HEK293 (cell line): ENCODE data around the gene ABCA12.

ENCODE experiments used
- CTCF ChIA-PET: fragments of 350-600 bp; formaldehyde crosslinking; extraction: SDS; loops from one replicate; lab custom pipeline; 2021; ENCODE audit warnings: antibody characterized with exemption; lab: Yijun Ruan, JAX
- POLR2A ChIA-PET: fragments of 300-600 bp; formaldehyde crosslinking; extraction: SDS; loops from one replicate; lab custom pipeline; 2020; ENCODE audit warnings: antibody characterized with exemption, inconsistent platforms; lab: Yijun Ruan, JAX
- H3K27ac ChIP-seq: fragments of 200-500 bp; sonication (Bioruptor generic); 2 replicates; pipeline ENCODE4 v1.5.1; 2014; ENCODE audit warnings: low read depth, low read length, control low read depth, inconsistent platforms; ENCODE audit errors: extremely low read depth
- H3K36me3 ChIP-seq, 2 experiments: fragments of 200-500 bp in 1 of 2; sonication (Bioruptor generic) in 1 of 2; 1 replicate in 1 of 2; 2 replicates in 1 of 2; pipeline ENCODE4 v1.5.1; 2014 to 2017; ENCODE audit warnings: inconsistent platforms in 2 of 2, low read length in 2 of 2; ENCODE audit not compliant: control insufficient read depth in 2 of 2, insufficient read depth in 1 of 2
- H3K4me1 ChIP-seq: fragments of 200-500 bp; sonication (Bioruptor generic); 2 replicates; pipeline ENCODE4 v1.5.1; 2014; ENCODE audit warnings: mild to moderate bottlenecking, low read length, inconsistent platforms; ENCODE audit not compliant: control insufficient read depth, insufficient read depth
- H3K4me3 ChIP-seq: 2 replicates; pipeline ENCODE4 v1.5.1; 2011; ENCODE audit warnings: low read depth, mild to moderate bottlenecking, control low read depth, low read length, moderate library complexity
- H3K9me3 ChIP-seq: fragments of 200-500 bp; sonication (Bioruptor generic); 2 replicates; pipeline ENCODE4 v1.5.1; 2014; ENCODE audit warnings: low read depth, low read length, inconsistent platforms; ENCODE audit not compliant: control insufficient read depth, insufficient read depth
- BCL6B ChIP-seq: fragments of 450-650 bp; formaldehyde crosslinking; IDR thresholded peaks from 2 replicates; pipeline ENCODE4 v1.5.1; 2017; ENCODE audit warnings: missing biosample characterization, missing genetic modification characterization
- MYNN ChIP-seq: fragments of 450-650 bp; formaldehyde crosslinking; IDR thresholded peaks from 2 replicates; pipeline ENCODE4 v1.5.1; 2016; ENCODE audit warnings: missing biosample characterization, missing genetic modification characterization, borderline replicate concordance
- OSR2 ChIP-seq: fragments of 450-650 bp; formaldehyde crosslinking; IDR thresholded peaks from 2 replicates; pipeline ENCODE4 v1.5.1; 2016; ENCODE audit warnings: missing biosample characterization, missing genetic modification characterization
- PATZ1 ChIP-seq: fragments of 450-650 bp; formaldehyde crosslinking; IDR thresholded peaks from 2 replicates; pipeline ENCODE4 v1.5.1; 2016; ENCODE audit warnings: missing biosample characterization, missing genetic modification characterization
- PRDM10 ChIP-seq: fragments of 450-650 bp; formaldehyde crosslinking; IDR thresholded peaks from 2 replicates; pipeline ENCODE4 v1.5.1; 2016; ENCODE audit warnings: missing biosample characterization, missing genetic modification characterization
- TSHZ1 ChIP-seq: fragments of 450-650 bp; formaldehyde crosslinking; IDR thresholded peaks from 2 replicates; pipeline ENCODE4 v1.5.1; 2016; ENCODE audit warnings: missing biosample characterization, missing genetic modification characterization, borderline replicate concordance
- WT1 ChIP-seq: fragments of 450-650 bp; formaldehyde crosslinking; IDR thresholded peaks from 2 replicates; pipeline ENCODE4 v1.5.1; 2016; ENCODE audit warnings: missing biosample characterization, missing genetic modification characterization
- ZBTB20 ChIP-seq: fragments of 450-650 bp; formaldehyde crosslinking; IDR thresholded peaks from 2 replicates; pipeline ENCODE4 v1.5.1; 2016; ENCODE audit warnings: missing biosample characterization, missing genetic modification characterization
- ZBTB21 ChIP-seq: fragments of 450-650 bp; formaldehyde crosslinking; IDR thresholded peaks from 2 replicates; pipeline ENCODE4 v1.5.1; 2017; ENCODE audit warnings: missing biosample characterization, missing genetic modification characterization
- ZBTB8A ChIP-seq: fragments of 450-650 bp; formaldehyde crosslinking; IDR thresholded peaks from 2 replicates; pipeline ENCODE4 v1.5.1; 2016; ENCODE audit warnings: missing biosample characterization, missing genetic modification characterization
- ZFP3 ChIP-seq: fragments of 450-650 bp; formaldehyde crosslinking; IDR thresholded peaks from 2 replicates; pipeline ENCODE4 v1.5.1; 2016; ENCODE audit warnings: low read depth, missing biosample characterization, missing genetic modification characterization
- ZNF132 ChIP-seq: fragments of 450-650 bp; formaldehyde crosslinking; IDR thresholded peaks from 2 replicates; pipeline ENCODE4 v1.5.1; 2017; ENCODE audit warnings: missing biosample characterization, missing genetic modification characterization, borderline replicate concordance
- ZNF626 ChIP-seq: fragments of 450-650 bp; sonication (Bioruptor Pico); formaldehyde crosslinking; IDR thresholded peaks from 2 replicates; pipeline ENCODE4 v1.5.1; 2018; ENCODE audit warnings: missing biosample characterization, missing genetic modification characterization, inconsistent platforms
- ZNF639 ChIP-seq: fragments of 450-650 bp; formaldehyde crosslinking; IDR thresholded peaks from 2 replicates; pipeline ENCODE4 v1.5.1; 2016; ENCODE audit warnings: missing biosample characterization, missing genetic modification characterization
- ZNF654 ChIP-seq: fragments of 450-650 bp; formaldehyde crosslinking; IDR thresholded peaks from 2 replicates; pipeline ENCODE4 v1.5.1; 2016; ENCODE audit warnings: low read depth, missing biosample characterization, missing genetic modification characterization
- ZNF701 ChIP-seq: fragments of 450-650 bp; formaldehyde crosslinking; IDR thresholded peaks from 2 replicates; pipeline ENCODE4 v1.5.1; 2016; ENCODE audit warnings: missing biosample characterization, missing genetic modification characterization
- ZNF792 ChIP-seq: fragments of 450-650 bp; formaldehyde crosslinking; IDR thresholded peaks from 2 replicates; pipeline ENCODE4 v1.5.1; 2016; ENCODE audit warnings: missing biosample characterization, missing genetic modification characterization

ABCA12 gene

GRCh38 chr2:215038421-215038820 lies 100.0 kb downstream of the ABCA12 start:
- Histone ChIP-seq H3K27ac (no peak overlapping the region), H3K9me3 (no peaks in the 10 kb centered on the region), H3K36me3 (no peaks in the 10 kb centered on the region), H3K4me3 (no peak overlapping the region), H3K4me1 (no peaks in the 10 kb centered on the region)
- TF ChIP-seq ZNF654 (no peak), ZBTB20 (no peak), WT1 (no peak), ZBTB21 (no peak), ZNF132 (tag by site-specific recombination) (no peak), TSHZ1 (tag by site-specific recombination) (no peak), ZBTB8A (no peak), PATZ1 (no peak), OSR2 (tag by site-specific recombination) (no peak), ZFP3 (tag by site-specific recombination) (no peak), PRDM10 (tag by site-specific recombination) (no peak)
- ChIA-PET POLR2A (no interaction called here), CTCF (no interaction called here)

GRCh38 chr2:215036314-215036713 lies 102.1 kb downstream of the ABCA12 start:
- TF ChIP-seq MYNN (tag by site-specific recombination) (no peak), ZNF701 (no peak), ZNF792 (tag by site-specific recombination) (no peak)
- Histone ChIP-seq H3K36me3 (no peaks in the 10 kb centered on the region), H3K27ac (no peak overlapping the region), H3K9me3 (no peaks in the 10 kb centered on the region), H3K4me3 (no peak overlapping the region), H3K4me1 (no peaks in the 10 kb centered on the region)
- ChIA-PET CTCF (no interaction called here), POLR2A (no interaction called here)

GRCh38 chr2:215034154-215034553 lies 104.3 kb downstream of the ABCA12 start:
- ChIA-PET POLR2A (no interaction called here), CTCF (no interaction called here)
- Histone ChIP-seq H3K27ac (no peak overlapping the region), H3K36me3 (no peaks in the 10 kb centered on the region), H3K9me3 (no peaks in the 10 kb centered on the region), H3K4me3 (no peak overlapping the region), H3K4me1 (no peaks in the 10 kb centered on the region)
- no peak for TF ChIP-seq ZNF639 (tag by site-specific recombination)
- TF ChIP-seq ZNF626 (tag by site-specific recombination): no peak
- TF ChIP-seq BCL6B (tag by site-specific recombination): no peak
- TF ChIP-seq ZBTB20: no peak
